SH-SY5Y (cell line): ENCODE measurements around the gene VAV2.

Experiments
- GATA2 ChIP-seq: IDR thresholded peaks from 2 replicates; pipeline ENCODE4 v1.6.1; 2011; ENCODE audit warnings: mild to moderate bottlenecking, low read depth, low read length
- GATA3 ChIP-seq: IDR thresholded peaks from 2 replicates; pipeline ENCODE4 v1.6.1; 2011; ENCODE audit warnings: low read depth, mild to moderate bottlenecking, low read length, moderate library complexity

Gene VAV2

DNA sequence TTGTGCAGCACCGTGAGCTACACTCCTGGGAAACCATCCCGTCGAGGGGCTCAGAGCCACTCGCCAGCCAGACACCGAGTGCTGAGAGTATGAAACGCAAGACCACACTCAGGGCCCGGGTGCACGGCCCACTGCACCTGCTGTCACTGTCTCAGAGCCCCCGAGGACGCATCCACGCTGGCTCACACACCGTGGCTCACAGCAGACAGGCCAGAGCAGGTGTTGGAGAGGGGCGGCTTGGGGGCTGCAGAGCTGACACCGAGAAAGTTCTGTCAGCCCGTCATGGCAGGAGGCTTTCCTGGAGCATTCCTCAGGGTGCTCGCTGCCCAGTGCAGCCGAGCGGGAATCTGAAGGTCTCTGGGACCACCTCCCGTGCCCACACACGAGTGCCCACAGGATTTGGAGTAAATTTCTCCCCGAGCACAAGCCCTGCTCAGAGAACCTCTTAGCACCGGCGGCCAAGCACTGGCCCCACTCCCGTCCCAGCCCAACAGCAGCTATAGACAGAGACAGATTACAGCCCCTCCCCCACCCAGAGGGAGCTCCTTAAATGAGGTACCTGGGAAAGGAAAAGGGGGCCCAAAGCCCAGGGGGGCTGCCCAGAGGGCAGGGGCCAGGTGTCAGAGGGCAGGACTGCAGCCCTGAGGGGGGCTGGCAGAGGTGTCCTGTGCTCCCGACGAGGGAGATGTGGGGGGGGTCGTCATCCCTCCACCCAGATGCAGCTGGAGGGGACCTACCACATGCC is 197.9 kb downstream of the VAV2 start:
- TF ChIP-seq GATA3 (no peak), GATA2 (no peak)

- TF ChIP-seq GATA2 (no peak), GATA3 (no peak)
Measured at GRCh38 chr9:133793471-133793870, 198.7 kb downstream of the VAV2 start.

GRCh38 chr9:133792721-133793470 is 199.2 kb downstream of the VAV2 start:
- TF ChIP-seq GATA3 (no peak), GATA2 (no peak)

- TF ChIP-seq GATA2 = no peak
- TF ChIP-seq GATA3 = no peak
Measured at GRCh38 chr9:133791735-133792649, 200.1 kb downstream of the VAV2 start.

- TF ChIP-seq GATA2 (no peak), GATA3 (no peak)
Measured at GRCh38 chr9:133791069-133791468, 201.1 kb downstream of the VAV2 start.

DNA sequence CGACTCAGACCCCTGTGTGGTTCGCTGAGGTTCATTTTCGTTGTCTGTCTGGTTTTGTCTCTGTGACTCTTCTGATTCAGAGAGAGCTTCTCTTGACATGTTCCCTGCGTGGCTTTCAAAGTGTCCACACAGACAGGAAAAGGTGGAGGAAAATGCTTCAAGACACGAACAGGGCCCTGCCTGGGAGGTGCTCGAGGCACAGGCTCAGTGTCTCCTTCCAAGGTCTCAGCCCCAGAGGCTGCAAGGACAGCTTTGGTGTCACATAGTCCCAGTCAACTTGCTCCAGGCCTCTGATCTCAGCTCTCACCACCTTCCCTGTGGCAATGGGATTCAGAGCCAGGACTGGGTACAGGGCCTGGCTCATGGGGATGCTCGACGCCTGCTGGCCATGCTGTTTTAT is 202.3 kb downstream of the VAV2 start:
- TF ChIP-seq GATA2 = no peak
- TF ChIP-seq GATA3 = no peak

GRCh38 chr9:133788819-133789717 is 203.1 kb downstream of the VAV2 start:
- TF ChIP-seq GATA2 (no peak), GATA3 (no peak)

GRCh38 chr9:133788045-133788818 is 203.9 kb downstream of the VAV2 start:
- TF ChIP-seq GATA3 (no peak), GATA2 (no peak)

- no peak for TF ChIP-seq GATA2
- no peak for TF ChIP-seq GATA3
Measured at GRCh38 chr9:133787754-133788025, 204.4 kb downstream of the VAV2 start.

DNA sequence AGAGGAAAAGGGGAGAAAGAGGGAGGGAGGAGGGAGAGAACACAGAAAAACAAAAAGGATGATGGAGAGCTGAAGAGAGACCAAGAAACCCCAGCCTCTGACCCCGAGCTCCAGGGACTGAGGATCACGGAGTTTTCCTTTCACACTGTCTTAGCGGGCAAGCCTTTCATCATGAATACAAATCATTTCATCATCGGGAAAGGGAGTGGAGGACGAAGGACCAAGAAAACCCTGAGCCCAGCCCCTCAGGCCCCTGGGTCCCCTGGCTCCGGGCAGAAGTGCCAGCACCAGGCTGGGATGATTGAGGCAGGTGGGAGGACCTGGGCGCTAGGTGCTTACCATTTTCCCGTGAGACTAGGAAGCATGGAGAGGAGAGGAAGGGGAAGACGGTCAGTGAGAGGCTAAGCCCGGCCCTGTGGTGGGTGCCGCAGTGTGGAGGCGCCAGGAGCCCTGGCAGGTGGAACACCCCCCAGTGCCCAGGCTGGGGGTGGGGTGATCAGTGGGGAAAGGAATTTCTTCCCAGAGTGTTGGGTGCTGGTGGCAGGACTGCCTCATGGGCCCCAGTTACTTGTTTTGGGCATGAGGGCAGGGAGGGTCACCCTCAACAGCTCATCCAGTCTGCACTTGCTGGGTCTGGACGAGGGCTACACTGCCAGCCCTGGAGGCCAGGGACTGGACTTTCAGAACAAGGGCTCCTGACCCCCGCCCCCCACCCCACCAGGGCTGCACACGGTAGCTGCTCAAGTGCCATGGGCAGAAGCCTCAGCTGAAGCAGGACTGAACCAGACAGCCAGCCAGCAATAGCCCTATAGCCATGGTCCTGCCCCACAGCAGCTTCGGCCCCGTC is 205.0 kb downstream of the VAV2 start:
- TF ChIP-seq GATA3 = no peak
- no peak for TF ChIP-seq GATA2

DNA sequence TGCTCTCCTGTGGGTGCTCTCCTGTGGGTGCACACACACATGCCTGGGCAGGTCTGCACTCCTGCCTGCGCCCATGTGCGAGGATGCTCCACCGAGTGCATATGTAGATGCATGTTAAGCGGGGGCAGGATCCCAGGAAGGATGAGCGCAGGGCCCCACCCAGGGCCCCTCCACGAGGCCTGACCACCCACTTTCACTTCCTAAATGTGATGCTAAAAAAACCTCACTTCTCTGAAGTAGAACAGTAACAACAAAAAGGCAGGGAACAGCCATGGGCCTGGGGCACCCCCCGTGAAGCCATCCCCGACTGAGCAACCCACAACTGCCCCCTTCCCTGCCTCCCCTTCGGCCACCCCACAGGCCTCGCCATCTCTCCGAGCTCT is 205.8 kb downstream of the VAV2 start:
- TF ChIP-seq GATA2 = no peak
- TF ChIP-seq GATA3 = no peak
